ENCODE data around the gene PIK3IP1. TPM values are rescaled to one million over a fixed set of nuclear protein-coding genes. Genes with fewer than 3 reads are reported as not detected.

PIK3IP1 gene, protein sequence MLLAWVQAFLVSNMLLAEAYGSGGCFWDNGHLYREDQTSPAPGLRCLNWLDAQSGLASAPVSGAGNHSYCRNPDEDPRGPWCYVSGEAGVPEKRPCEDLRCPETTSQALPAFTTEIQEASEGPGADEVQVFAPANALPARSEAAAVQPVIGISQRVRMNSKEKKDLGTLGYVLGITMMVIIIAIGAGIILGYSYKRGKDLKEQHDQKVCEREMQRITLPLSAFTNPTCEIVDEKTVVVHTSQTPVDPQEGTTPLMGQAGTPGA
- total RNA-seq, result 6.8 and 25.0 TPM in 2 replicates

DNA sequence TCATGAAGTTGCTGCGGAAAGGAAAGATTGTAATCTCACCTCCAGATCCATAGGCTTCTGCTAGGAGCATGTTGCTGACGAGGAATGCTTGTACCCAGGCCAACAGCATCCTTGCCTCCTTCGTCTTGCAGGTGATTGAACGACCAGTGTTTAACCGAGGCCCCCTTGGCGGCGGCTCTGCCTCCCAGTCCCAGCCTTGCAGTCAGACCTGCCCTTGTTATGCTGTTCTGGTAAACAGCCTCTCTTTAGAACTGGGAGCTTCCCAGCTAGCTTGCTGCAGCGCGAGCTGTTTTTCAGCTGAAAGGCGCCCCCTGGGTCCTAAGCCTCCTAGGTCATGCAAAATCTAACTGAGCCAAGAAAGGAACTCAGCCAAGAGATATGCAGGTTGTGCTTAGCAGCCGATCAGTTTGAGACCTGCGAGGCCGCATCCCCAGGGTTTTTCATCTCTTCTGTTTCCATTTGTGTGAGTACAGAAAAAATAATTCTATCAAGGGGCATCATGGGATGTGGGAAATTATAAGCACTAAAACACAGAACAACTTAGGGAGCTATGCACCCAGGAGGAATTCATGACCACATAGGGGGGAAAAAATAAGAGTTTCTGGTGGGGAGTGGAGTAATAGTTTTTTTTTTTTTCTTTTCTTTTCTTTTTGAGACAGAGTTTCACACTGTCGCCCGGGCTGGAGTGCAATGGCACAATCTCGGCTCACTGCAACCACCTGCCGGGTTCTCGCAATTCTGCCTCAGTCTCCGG, at the start of gene PIK3IP1:
Gene PIK3IP1, minus strand, starts transcription at position 253 of the 754 bp plus-strand sequence. Its CDS starts 144 bp downstream, at position 109.

Other genes starting within 250 kb of the PIK3IP1 start
- 25.7 and 48.5 TPM in 2 replicates for gene SMTN, start 211.2 kb downstream of the PIK3IP1 start, total RNA-seq
- 17.4 and 47.8 TPM in 2 replicates for gene SELENOM, start 184.9 kb downstream of the PIK3IP1 start, total RNA-seq
- 0.34 and 1.1 TPM in 2 replicates for gene INPP5J, start 169.5 kb downstream of the PIK3IP1 start, total RNA-seq
- under 0.01 TPM in 1 of 2 replicates, not detected in the other for gene PLA2G3, start 152.0 kb downstream of the PIK3IP1 start, total RNA-seq
- gene RNF185, start 132.3 kb downstream of the PIK3IP1 start, total RNA-seq, result 57.7 and 74.5 TPM in 2 replicates
- gene LIMK2, start 80.2 kb downstream of the PIK3IP1 start, total RNA-seq, result 229 and 250 TPM in 2 replicates
- 7.2 and 9.6 TPM in 2 replicates for gene PATZ1, start 53.9 kb upstream of the PIK3IP1 start, total RNA-seq
- 48.5 and 51.1 TPM in 2 replicates for gene DRG1, start 107.1 kb upstream of the PIK3IP1 start, total RNA-seq
- gene EIF4ENIF1, start 197.4 kb upstream of the PIK3IP1 start, total RNA-seq, result 15.7 and 16.4 TPM in 2 replicates
- gene SFI1, start 204.0 kb upstream of the PIK3IP1 start, total RNA-seq, result 7.9 and 13.3 TPM in 2 replicates